Globus pallidus (tissue), 1 donor: ENCODE measurements around the gene ADH5.
"Not testable (repeated sequence)": the region's sequence is repeated elsewhere in the genome, so short reads cannot be mapped to it uniquely, and the experiment has no call there.

Experiments used
- DNase-seq: peaks from one replicate; pipeline ENCODE4 v3.0.0-alpha.2; 2015; ENCODE audit warnings: low spot score

The ADH5 gene

GRCh38 chr4:99088481-99089365, at the start of gene ADH5:
Gene ADH5 (minus strand): TSS chr4:99088788. CDS start chr4:99088700, 88 bp downstream.
- DNase-seq, result peak; percentile 82

- DNase-seq, result no peak
Measured at GRCh38 chr4:99136329-99136728, 47.7 kb upstream of the ADH5 start.

- DNase-seq, result no peak
Measured at GRCh38 chr4:99135541-99136162, 47.1 kb upstream of the ADH5 start.

- no peak for DNase-seq
Measured at GRCh38 chr4:99134586-99134985, 46.0 kb upstream of the ADH5 start.

- DNase-seq, result no peak
Measured at GRCh38 chr4:99131378-99131777, 42.8 kb upstream of the ADH5 start.

- no peak for DNase-seq
Measured at GRCh38 chr4:99126376-99126775, 37.8 kb upstream of the ADH5 start.

- DNase-seq, result no peak
Measured at GRCh38 chr4:99121008-99121407, 32.4 kb upstream of the ADH5 start.

GRCh38 chr4:99120501-99120900, 31.9 kb upstream of the ADH5 start:
- DNase-seq, result no peak

- DNase-seq, result peak; percentile 3
Measured at GRCh38 chr4:99117876-99118693, 29.5 kb upstream of the ADH5 start.

- DNase-seq, result not testable (repeated sequence)
Measured at GRCh38 chr4:99117122-99117841, 28.7 kb upstream of the ADH5 start.

GRCh38 chr4:99109286-99109685, 20.7 kb upstream of the ADH5 start:
- not testable (repeated sequence) for DNase-seq

- no peak for DNase-seq
Measured at GRCh38 chr4:99104153-99104552, 15.6 kb upstream of the ADH5 start.

- no peak for DNase-seq
Measured at GRCh38 chr4:99103166-99103565, 14.6 kb upstream of the ADH5 start.

GRCh38 chr4:99102634-99103033, 14.0 kb upstream of the ADH5 start:
- DNase-seq, result no peak

GRCh38 chr4:99100876-99101275, 12.3 kb upstream of the ADH5 start:
- no peak for DNase-seq

GRCh38 chr4:99099814-99100213, 11.2 kb upstream of the ADH5 start:
- DNase-seq, result not testable (repeated sequence)

- no peak for DNase-seq
Measured at GRCh38 chr4:99099311-99099710, 10.7 kb upstream of the ADH5 start.

GRCh38 chr4:99091841-99092240, 3.3 kb upstream of the ADH5 start:
- not testable (repeated sequence) for DNase-seq

GRCh38 chr4:99091216-99091575, 2.6 kb upstream of the ADH5 start:
- DNase-seq, result no peak

- no peak for DNase-seq
Measured at GRCh38 chr4:99090481-99091215, 2.1 kb upstream of the ADH5 start.

GRCh38 chr4:99088023-99088449, 552 bp downstream of the ADH5 start:
- DNase-seq, result peak; percentile 67
